Dermis blood vessel endothelial cell (primary cell): ENCODE data around the gene REC8. TPM values are rescaled to one million over a fixed set of nuclear protein-coding genes. Genes with fewer than 3 reads are reported as not detected.
A peak's percentile ranks its signal among the peaks of the same experiment; 100 is the strongest.

Experiments used
- DNase-seq: peaks from one replicate; pipeline ENCODE4 v3.0.0; 2010
- total RNA-seq: library from RNA; depleted of rRNA; stranded (reverse); fragments of >200 nt; gene quantifications from 2 replicates; pipeline ENCODE4 v1.2.3, GENCODE V29; 2014

Gene REC8
- total RNA-seq, 1 donor from 2014 or later = 2.7 TPM

- DNase-seq = peak; percentile 97
Measured at GRCh38 chr14:24160850-24161804, 10.8 kb upstream of the REC8 start, which contains the start of gene IRF9. Gene IRF9, plus strand, starts transcription at chr14:24161265. Its CDS starts 880 bp downstream, at chr14:24162145.

- DNase-seq = peak; percentile 37
Measured at GRCh38 chr14:24162093-24162492, 9.8 kb upstream of the REC8 start.

- DNase-seq = no peak
Measured at GRCh38 chr14:24164518-24164991, 7.3 kb upstream of the REC8 start.

GRCh38 chr14:24165785-24166184 lies 6.1 kb upstream of the REC8 start:
- DNase-seq = no peak

GRCh38 chr14:24167469-24168114 lies 4.3 kb upstream of the REC8 start:
- DNase-seq = no peak

GRCh38 chr14:24172261-24172860 lies 481 bp downstream of the REC8 start:
- no peak for DNase-seq

- no peak for DNase-seq
Measured at GRCh38 chr14:24172871-24173281, 996 bp downstream of the REC8 start.

- no peak for DNase-seq
Measured at GRCh38 chr14:24176599-24176998, 4.7 kb downstream of the REC8 start.

- no peak for DNase-seq
Measured at GRCh38 chr14:24177041-24177825, 5.4 kb downstream of the REC8 start.

- no peak for DNase-seq
Measured at GRCh38 chr14:24177891-24178290, 6.0 kb downstream of the REC8 start.

GRCh38 chr14:24178399-24179178 lies 6.7 kb downstream of the REC8 start:
- no peak for DNase-seq

GRCh38 chr14:24179294-24179960 lies 7.5 kb downstream of the REC8 start:
- DNase-seq = no peak

- DNase-seq = peak; percentile 73
Measured at GRCh38 chr14:24179961-24180796, 8.3 kb downstream of the REC8 start.

- no peak for DNase-seq
Measured at GRCh38 chr14:24181371-24182077, 9.6 kb downstream of the REC8 start.

GRCh38 chr14:24182110-24182882 lies 10.4 kb downstream of the REC8 start:
- no peak for DNase-seq

- DNase-seq = no peak
Measured at GRCh38 chr14:24183014-24183481, 11.2 kb downstream of the REC8 start.

GRCh38 chr14:24184104-24184970 lies 12.5 kb downstream of the REC8 start:
- DNase-seq = no peak
